ENCODE results near the gene SART1.

SART1 gene

GRCh38 chr11:65962141-65962564 lies 619 bp downstream of the SART1 start:
- in situ Hi-C loops (cut with MboI; ENCODE audit: low sequenced_read_pairs) = no loop called here

DNA sequence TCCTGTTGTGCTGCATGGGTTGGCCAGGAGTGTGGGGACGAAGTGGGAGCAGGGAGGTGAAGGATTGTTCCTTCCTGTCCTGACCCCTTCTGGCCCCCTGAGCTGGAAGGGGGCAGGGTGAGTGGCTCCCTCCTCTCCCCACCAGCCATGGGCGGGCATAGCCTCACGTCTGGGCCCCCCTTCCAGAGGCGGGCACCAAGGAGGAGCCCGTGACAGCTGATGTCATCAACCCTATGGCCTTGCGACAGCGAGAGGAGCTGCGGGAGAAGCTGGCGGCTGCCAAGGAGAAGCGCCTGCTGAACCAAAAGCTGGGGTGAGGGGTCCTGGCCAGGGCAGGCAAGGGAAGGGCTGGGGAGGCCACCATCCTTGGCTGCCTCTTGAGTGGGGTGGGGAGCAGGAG lies 3.4 kb downstream of the SART1 start:
- in situ Hi-C loops (cut with MboI; ENCODE audit: low sequenced_read_pairs) = no loop called here

GRCh38 chr11:65965986-65966762 lies 4.6 kb downstream of the SART1 start:
- in situ Hi-C loops (cut with MboI; ENCODE audit: low sequenced_read_pairs) = no loop called here

DNA sequence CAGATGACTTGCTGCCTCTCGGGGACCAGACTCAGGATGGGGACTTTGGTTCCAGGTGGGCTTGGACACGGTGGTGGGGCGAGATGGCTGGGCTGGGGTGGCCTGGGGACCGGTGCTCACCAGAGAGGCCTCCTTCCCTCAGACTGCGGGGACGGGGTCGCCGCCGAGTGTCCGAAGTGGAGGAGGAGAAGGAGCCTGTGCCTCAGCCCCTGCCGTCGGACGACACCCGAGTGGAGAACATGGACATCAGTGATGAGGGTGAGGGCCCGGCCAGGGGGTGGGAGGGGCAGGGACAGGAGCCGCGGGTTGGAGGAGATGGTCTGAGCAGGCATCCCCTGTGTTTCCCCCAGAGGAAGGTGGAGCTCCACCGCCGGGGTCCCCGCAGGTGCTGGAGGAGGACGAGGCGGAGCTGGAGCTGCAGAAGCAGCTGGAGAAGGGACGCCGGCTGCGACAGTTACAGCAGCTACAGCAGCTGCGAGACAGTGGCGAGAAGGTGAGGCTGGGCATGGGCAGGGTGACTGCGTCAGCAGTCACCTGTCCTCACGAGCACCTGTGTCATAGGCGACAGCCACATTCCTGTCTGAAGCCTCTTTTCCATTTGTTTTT lies 5.9 kb downstream of the SART1 start:
- in situ Hi-C loops (cut with MboI; ENCODE audit: low sequenced_read_pairs) = no loop called here

DNA sequence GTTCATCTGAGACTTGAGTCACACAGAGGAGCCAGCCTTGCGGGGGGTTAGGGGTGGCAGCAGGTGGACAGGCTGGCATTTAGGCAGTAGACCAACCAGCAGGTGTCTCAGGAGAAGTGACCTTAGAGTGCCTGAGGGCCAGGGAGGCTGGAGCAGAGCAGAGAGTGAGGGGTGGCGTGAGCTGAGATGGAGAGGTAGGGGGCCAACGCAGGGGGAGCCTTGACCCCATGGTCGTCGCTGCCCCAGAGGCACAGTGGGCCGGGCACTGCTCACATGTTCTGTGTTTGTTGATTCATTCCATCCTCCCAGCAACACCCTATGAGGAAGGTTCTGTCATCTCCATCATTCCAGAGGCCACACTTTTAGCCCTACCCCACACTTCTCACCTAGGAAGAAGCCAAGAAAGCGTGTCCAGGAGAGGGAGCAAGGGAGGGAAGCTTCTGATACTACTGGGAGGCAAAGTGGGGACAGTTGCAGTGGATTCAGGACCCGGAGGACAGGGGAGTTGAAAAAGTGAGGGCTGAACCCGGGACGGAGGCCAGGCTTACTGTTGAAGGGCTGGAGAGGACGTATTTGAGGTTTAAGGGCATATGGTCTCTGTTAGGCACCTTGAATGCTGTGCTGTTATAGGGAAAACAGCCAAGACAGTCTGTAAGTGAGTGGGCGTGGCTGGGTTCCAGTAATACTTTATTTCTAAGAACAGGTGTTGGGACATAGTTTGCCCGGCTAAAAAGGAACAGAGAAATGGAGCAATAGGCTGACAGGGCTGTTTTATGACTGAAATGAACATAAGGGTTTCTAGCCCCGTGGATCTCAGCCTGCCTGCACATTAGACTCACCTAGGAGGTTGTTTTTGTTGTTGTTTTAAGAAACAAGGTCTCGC lies 7.3 kb downstream of the SART1 start:
- in situ Hi-C loops (cut with MboI; ENCODE audit: low sequenced_read_pairs) = no loop called here

- in situ Hi-C loops (cut with MboI; ENCODE audit: low sequenced_read_pairs) = no loop called here
Observed at GRCh38 chr11:65972116-65972515, 10.6 kb downstream of the SART1 start.

- in situ Hi-C loops (cut with MboI; ENCODE audit: low sequenced_read_pairs) = no loop called here
Observed at GRCh38 chr11:65973439-65974110, 12.0 kb downstream of the SART1 start.

DNA sequence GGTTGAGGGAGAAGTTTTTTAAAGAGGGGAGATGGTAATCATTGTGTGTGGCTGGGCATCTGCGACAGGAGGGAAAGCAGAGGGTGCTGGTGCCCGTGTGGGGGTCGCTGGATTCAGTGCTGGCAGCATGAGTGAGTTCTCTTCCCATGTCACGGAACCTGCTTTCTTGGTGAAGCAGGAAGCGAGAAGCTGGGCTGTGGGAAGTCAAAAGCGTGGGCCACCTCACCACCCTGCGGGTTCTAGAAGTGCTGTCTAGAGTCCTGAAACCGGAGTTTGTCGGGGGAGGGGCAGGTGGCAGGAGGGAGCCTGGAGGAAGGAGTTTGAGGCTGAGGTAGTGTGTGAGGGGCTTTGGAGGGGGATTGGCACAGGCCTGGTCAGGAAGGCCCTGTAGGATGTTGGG lies 14.2 kb downstream of the SART1 start:
- in situ Hi-C loops (cut with MboI; ENCODE audit: low sequenced_read_pairs) = no loop called here

DNA sequence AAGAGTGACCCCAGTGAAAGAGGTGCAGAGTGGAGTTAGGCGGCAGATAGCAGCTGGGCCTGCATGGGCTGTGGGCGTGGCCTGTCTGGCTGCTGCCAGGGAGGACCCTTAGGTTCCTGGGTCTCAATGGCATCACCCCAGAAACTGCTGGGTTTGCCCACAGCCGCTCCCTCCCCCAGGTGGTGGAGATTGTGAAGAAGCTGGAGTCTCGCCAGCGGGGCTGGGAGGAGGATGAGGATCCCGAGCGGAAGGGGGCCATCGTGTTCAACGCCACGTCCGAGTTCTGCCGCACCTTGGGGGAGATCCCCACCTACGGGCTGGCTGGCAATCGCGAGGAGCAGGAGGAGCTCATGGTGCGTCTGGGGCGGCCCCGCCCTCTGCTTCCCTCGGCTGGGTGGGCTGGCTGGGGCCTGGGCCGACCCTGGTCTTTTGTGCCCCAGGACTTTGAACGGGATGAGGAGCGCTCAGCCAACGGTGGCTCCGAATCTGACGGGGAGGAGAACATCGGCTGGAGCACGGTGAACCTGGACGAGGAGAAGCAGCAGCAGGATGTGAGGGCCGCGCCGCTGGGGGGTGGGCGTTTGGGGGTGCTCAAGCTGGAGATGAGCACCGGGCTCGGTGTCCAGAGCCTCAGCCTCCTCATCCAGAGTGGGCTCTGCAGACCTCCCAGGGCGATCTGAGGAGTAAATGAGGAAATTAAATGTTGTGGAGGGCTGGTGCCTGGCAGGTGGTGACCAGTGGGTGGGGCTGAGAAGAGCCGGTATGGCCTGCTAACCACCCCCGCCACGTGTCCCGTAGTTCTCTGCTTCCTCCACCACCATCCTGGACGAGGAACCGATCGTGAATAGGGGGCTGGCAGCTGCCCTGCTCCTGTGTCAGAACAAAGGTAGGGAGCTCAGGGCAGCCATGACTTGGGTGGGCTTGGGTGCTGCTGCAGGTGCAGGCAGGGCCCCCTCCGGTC lies 15.0 kb downstream of the SART1 start:
- in situ Hi-C loops (cut with MboI; ENCODE audit: low sequenced_read_pairs) = no loop called here

GRCh38 chr11:65977621-65978390 lies 16.3 kb downstream of the SART1 start:
- in situ Hi-C loops (cut with MboI; ENCODE audit: low sequenced_read_pairs) = no loop called here

DNA sequence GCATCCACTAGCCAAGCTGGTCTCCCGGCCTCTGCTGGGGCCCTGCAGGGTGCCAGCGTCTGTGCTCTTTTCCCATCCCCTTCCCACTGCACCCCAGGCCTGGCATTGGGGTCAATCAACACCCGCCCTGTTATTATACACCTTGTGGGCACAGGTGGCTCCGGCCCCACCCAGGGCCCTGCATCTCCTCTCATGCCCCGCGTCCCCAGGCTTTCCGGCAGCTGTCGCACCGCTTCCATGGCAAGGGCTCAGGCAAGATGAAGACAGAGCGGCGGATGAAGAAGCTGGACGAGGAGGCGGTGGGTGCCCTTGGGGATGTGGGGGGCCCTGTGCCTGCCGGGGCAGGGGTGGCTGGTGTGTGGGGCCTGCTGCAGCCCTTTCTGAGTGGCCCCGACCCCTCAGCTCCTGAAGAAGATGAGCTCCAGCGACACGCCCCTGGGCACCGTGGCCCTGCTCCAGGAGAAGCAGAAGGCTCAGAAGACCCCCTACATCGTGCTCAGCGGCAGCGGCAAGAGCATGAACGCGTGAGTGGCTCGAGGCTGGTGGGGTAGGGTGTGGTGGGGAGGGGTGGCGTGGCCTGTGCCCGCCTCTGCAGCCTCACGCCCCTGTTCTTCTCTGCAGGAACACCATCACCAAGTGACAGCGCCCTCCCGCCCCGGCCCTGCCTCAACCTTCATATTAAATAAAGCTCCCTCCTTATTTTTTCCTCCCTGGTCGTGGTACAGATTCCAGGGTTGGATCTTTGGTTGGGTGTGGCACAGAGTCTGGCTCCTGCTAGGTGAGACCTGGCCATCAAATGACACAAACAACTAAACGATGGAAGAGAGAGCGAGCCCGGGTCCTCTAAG lies 17.1 kb downstream of the SART1 start:
- in situ Hi-C loops (cut with MboI; ENCODE audit: low sequenced_read_pairs) = no loop called here

- in situ Hi-C loops (cut with MboI; ENCODE audit: low sequenced_read_pairs) = no loop called here
Observed at GRCh38 chr11:65979261-65979759, 17.8 kb downstream of the SART1 start.

GRCh38 chr11:65981101-65981740 lies 19.7 kb downstream of the SART1 start:
- in situ Hi-C loops (cut with MboI; ENCODE audit: low sequenced_read_pairs) = no loop called here

- in situ Hi-C loops (cut with MboI; ENCODE audit: low sequenced_read_pairs) = no loop called here
Observed at GRCh38 chr11:65981972-65982823, 20.7 kb downstream of the SART1 start.

DNA sequence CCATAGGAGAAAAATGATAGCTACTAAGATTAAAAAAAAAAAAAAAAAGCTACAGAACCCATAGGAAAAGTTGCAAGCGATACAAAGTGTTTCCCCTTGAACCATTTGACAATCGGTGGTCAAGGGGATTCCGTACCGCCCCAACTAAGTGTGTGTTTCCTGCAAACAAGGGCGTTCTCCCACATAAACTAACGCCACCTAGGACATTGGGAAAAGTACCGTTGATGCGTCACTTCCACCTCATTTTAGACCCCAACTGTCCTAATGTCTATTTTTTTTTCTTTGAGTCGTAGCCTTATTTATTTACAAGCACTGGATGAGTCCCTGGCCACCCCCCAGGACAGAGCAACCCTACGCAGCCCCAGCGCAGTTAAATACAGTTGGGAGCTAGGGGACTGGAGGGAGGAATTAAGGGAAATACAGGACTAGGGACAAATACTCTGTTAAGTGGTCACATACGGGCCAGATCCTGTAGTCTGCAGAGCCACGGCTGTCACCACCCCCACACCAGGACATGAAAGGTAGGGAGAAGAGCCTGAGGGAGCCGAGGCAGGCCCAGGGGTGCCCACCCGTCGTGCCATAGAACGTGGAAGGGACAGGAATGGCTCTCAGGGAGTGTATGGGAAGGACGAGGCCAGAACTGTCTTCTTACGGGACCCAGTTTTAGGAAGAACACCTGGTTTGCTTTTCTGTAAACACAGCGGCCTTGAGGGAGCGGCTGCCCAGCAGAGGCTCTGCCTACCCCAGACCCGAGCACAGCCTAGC lies 21.5 kb downstream of the SART1 start:
- in situ Hi-C loops (cut with MboI; ENCODE audit: low sequenced_read_pairs) = no loop called here

GRCh38 chr11:65983589-65983987 lies 22.1 kb downstream of the SART1 start:
- in situ Hi-C loops (cut with MboI; ENCODE audit: low sequenced_read_pairs) = no loop called here
